Astrocyte of the cerebellum (primary cell): ENCODE data around the gene TRAPPC10.
A peak's percentile ranks its signal among the peaks of the same experiment; 100 is the strongest.
"Not testable (repeated sequence)": the region's sequence is repeated elsewhere in the genome, so short reads cannot be mapped to it uniquely, and the experiment has no call there.

Experiments
- DNase-seq: peaks from one replicate; pipeline ENCODE4 v3.0.0-alpha.2; 2011; ENCODE audit warnings: low read depth
- H3K4me3 ChIP-seq: 2 replicates; pipeline ENCODE4 v1.5.1; 2011; ENCODE audit warnings: mild to moderate bottlenecking, low read depth, low read length, moderate library complexity
- in situ Hi-C: cut with HindIII; loops from 2 replicates; pipeline ENCODE4 v1.10.0; 2017; ENCODE audit warnings: low sequenced_read_pairs
- TF ChIP-seq, protein P1 (sequence below): IDR thresholded peaks from 2 replicates; pipeline ENCODE4 v1.5.1; 2012; ENCODE audit warnings: low read length, low read depth, moderate library complexity, mild to moderate bottlenecking; ENCODE audit errors: missing control alignments

Gene TRAPPC10

DNA sequence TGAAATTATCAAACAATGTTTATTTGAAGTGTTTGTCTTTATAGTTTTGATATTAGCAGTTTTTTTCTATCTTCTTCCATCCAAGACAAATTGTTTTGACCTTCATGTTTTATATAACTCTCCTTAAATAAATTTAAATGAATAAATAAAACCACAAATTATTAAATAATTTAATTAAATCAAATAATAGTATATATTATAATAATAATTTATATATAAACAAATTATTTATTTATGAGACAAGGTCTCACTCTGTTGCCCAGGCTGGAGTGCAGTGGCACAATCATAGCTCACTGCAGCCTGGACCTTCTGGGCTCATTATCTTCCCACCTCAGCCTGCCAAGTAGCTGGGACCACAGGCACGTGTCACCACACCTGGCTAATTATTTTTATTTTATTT lies 82.7 kb downstream of the TRAPPC10 start:
- DNase-seq, result no peak
- TF ChIP-seq, protein P1, sequence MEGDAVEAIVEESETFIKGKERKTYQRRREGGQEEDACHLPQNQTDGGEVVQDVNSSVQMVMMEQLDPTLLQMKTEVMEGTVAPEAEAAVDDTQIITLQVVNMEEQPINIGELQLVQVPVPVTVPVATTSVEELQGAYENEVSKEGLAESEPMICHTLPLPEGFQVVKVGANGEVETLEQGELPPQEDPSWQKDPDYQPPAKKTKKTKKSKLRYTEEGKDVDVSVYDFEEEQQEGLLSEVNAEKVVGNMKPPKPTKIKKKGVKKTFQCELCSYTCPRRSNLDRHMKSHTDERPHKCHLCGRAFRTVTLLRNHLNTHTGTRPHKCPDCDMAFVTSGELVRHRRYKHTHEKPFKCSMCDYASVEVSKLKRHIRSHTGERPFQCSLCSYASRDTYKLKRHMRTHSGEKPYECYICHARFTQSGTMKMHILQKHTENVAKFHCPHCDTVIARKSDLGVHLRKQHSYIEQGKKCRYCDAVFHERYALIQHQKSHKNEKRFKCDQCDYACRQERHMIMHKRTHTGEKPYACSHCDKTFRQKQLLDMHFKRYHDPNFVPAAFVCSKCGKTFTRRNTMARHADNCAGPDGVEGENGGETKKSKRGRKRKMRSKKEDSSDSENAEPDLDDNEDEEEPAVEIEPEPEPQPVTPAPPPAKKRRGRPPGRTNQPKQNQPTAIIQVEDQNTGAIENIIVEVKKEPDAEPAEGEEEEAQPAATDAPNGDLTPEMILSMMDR, result no peak
- in situ Hi-C loops, result no loop called here
- H3K4me3 ChIP-seq, result no peak overlapping the region

DNA sequence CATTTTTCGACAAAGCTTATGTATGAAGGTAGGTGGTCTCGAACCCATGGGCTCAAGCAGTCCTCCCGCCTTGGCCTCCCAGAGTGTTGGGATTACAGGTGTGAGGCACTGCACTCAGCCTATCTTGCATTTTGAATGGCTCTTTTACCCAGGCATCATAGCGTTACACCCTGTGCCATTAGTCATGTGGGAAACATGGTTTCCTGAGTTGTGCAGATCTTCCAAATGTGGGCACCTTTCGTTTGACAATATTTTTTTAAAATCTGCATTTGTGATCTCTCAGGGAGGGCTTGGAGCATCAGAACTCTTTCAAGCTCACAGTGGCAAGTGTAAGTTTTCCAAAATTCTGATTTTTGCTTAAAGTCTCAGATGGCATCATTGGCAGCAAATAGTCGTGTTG lies 86.4 kb downstream of the TRAPPC10 start:
- in situ Hi-C loops, result not testable (repeated sequence)

DNA sequence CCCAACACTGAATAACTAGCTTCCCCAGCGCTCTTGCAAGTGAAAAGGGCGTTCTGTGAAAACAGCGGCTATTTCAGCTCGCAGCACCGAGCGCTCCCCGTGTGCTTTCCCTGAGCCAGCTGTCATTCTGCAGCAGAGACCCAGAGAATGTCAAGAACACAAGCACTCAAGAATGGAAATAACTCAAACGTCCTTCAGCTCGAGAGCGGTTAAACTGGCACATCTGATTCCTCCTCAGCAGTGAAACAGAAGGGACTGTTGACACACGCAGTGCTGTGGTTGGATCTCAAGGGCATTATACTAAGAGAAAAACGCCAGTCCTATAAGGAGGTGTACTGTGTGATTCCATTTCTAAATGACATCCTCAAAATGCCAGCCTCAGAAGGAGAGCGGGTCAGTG lies 86.9 kb downstream of the TRAPPC10 start:
- H3K4me3 ChIP-seq, in situ Hi-C loops, DNase-seq: not testable (repeated sequence)

More for the DNA sequence above, 86.4 kb downstream of the TRAPPC10 start:
- not testable (repeated sequence) for H3K4me3 ChIP-seq, DNase-seq

DNA sequence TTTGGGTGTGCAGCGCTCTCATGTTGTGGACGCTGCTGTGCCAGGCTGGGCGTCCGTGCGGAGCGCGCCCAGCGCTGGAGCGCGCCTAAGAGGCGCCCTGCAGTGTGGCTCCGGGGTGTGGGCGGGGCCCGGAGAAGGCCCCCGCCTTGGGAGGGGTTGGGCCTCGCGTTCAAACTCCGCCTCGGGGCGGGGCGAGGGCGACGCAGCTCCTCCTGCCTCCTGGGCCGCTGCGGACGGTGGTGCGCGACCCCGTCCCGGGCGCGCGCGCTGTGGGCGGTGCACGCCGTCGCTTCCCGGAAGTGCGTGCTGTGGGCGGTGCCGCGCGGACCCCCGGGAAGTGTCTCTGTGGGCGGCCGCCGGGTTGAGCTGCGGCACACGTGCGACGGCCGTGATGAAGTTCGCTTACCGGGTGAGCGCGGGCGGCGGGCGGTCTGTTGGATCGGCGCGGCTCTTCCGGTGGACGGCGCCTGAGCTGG lies 95.0 kb downstream of the TRAPPC10 start, which contains the start of gene PWP2:
Gene PWP2, plus strand, starts transcription at position 374 of the 476 bp plus-strand sequence. Its CDS starts 18 bp downstream, at position 392.
- in situ Hi-C loops, DNase-seq: not testable (repeated sequence)
- H3K4me3 ChIP-seq, result peak within 1 kb of the TSS; percentile 30

DNA sequence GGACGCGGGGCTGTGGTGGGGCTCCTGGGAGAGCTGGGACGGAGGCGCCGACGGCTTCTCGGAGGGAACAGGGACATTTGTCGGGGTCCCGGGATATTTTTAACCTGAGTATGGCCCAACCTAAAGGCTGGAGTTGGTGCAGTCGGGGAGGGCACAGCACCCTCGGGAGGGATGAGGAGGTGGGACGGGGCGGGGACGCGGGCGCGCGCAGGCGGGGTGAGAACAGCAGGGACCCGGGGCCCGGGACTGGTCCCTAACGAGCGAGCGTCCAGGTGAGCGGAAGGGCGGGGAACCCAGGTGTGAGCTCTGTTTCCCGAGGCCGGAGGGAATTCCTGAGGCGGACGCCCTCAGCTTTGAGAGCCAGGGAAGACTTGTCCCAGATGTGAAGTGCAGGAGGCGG lies 95.5 kb downstream of the TRAPPC10 start:
- H3K4me3 ChIP-seq, result peak overlapping the region; percentile 30
- DNase-seq, in situ Hi-C loops: not testable (repeated sequence)

DNA sequence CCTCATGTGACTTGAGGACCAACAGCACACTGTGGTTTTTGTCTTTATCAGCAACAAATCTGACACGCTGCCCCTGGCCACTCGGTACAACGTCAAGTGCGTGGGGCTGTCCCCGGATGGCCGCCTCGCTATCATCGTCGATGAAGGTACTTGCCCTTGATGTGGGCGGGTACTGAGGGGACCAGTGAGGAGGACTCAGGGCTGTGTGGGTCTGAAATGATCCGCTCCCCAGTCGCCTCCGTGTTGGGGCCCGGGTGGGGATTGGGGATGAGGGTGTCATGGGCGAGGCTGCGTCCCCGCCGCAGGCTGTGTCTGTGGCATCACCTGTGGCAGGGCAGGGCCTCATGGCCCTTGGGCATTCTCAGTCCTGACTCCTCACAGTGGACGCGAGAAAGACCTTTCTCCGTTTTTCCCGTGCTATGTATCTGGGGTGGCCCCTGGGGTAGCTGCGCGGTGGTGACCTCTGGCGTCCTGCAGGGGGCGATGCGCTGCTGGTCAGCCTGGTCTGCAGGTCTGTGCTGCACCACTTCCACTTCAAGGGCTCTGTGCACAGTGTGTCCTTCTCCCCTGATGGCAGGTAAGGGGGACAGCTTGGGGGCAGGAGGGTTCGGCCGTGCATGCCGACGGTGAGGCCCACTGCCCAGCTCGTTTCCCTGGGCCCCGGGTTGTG lies 101.7 kb downstream of the TRAPPC10 start:
- in situ Hi-C loops, H3K4me3 ChIP-seq, DNase-seq: not testable (repeated sequence)

DNA sequence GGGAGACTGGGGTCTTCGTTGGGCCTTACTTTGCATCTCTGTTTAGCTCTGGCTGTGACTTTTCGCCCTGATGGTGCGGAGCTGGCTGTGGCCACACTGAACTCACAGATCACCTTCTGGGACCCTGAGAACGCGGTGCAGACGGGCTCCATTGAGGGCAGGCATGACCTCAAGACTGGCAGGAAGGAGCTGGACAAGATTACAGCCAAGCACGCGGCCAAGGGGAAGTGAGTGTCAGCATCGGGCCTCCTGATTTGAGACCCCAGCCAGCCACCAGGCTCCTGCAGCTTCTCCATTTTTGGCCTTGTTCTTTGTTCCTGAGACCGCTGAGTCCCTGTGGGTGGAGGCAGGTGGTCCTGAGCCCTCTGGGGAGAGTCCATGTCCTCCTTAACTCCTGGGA lies 110.0 kb downstream of the TRAPPC10 start:
- H3K4me3 ChIP-seq, in situ Hi-C loops, DNase-seq: not testable (repeated sequence)

DNA sequence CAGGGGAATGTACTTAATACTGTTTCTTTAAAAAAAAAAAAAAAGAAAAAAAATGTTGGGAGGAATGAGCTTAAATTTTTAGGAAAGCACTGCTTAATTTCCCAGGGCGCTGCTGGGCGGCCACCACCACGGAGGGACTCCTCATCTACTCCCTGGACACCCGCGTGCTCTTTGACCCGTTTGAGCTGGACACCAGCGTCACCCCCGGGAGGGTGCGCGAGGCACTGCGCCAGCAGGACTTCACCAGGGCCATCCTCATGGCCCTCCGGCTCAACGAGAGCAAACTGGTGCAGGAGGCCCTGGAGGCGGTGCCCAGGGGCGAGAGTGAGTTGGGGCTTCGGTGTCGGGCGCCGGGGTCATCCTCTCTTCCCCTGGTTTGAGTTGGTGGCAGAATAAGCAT lies 115.7 kb downstream of the TRAPPC10 start:
- H3K4me3 ChIP-seq, DNase-seq, in situ Hi-C loops: not testable (repeated sequence)

DNA sequence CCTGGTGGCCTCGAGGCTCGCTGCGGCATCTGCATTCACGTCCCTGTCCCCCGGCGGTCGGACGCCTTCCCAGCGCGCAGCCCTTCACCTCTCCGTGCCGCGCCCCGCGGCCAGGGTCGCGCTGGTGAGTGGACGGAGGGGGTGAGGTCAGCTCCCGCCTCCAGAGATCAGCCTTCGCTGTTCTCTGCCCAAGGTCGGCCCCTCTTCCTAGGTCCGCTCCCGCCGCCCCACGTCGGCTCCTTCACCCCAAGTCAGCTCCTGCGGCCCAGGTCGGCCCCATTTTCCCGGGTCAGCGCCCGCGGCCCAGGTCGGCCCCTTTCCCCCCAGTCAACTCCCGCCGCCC lies 121.6 kb downstream of the TRAPPC10 start:
- H3K4me3 ChIP-seq, result peak overlapping the region; percentile 30
- in situ Hi-C loops, DNase-seq: not testable (repeated sequence)

DNA sequence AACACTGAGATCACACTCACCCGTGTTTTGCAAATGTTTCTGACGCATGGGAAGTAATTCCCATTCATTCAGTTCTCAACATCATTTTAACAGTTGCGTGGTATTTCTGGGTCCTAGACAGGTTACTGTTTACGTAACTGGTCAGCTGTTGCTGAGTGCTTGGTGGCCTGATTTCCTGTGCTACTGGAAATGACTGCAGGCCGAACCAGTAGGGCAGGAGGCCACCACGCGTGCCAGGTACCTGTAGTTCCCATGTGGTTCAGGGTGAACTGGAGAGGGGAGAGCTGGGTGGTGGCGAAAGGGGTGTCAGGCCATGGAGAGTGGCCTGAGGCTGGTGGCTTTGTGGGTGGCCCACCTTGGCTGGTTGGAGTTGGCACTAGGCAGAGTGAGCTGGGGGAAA lies 122.6 kb downstream of the TRAPPC10 start:
- DNase-seq, H3K4me3 ChIP-seq, in situ Hi-C loops: not testable (repeated sequence)

DNA sequence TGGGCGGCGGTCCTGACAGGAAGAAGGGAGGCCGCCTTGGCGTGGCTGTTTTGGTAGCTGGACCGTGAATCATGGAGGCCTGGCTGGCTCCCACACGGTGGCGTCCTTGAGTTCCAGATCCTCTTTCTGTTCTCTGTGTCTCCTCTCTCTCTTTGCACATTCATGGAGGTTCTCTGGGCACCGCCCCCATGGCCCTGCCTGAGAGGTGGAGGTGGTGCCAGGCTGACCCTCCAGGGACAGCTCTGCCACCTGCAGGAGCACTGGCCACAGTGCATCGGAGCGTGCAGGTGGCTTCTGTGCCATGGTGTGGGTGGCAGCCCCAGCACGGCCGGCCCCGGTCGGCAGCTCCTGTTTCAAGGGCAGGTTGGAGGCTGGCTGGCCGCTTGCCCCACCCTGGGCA lies 125.9 kb downstream of the TRAPPC10 start:
- DNase-seq, in situ Hi-C loops, H3K4me3 ChIP-seq: not testable (repeated sequence)

DNA sequence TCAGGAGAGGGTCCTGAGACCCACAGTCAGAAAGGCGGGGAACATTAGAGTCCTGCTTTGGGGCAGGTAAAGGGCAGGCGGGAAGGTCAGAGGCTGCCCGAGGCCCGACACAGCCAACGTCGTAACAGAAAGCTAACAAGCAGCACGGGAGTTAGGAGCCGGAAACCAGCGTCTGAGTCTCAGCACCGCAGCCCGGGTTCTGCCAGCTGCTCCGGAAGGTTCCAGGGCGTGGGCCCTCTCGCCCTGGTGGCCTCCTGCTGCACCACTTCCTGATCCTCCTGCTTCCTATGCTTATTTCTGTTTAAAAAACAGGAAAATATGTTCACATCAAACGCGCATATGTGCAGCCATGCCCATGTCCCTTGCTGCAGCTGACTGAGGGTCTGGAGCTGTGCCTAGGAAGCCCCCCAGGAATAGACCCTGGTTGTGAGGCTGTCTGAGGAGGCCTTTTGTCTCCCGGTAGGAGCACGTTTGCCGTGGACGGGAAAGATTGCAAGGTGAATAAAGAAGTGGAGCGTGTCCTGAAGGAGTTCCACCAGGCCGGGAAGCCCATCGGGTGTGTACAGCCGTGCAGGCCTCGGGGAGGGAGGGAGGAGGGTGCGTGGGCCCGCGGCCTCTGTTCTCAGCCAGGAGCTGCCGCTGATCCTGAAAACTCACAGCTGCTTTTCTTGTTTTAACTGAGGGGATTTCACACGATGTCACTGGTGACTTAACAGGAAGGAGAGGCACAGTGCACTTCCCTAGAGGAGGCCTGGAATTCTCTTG lies 127.9 kb downstream of the TRAPPC10 start:
- H3K4me3 ChIP-seq, DNase-seq, in situ Hi-C loops: not testable (repeated sequence)

DNA sequence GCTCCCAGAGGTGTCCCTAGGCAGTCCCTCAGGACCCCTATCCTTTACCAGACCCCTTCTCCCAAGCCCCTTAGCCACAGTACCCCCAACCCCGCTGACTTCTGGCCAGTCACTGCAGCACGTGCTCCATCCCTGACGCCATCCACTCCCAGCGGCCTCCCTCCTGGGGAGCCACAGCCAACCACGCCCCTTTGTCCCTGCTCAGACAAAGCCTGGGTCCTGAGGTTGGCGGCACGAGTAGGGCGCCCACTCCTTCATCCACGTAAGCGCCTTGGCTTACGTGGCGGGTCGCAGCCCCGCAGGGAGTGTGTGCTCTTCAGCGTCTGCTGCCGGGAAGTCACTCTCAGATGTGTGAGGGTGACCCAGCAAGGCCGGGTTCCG lies 128.4 kb downstream of the TRAPPC10 start:
- DNase-seq, H3K4me3 ChIP-seq, in situ Hi-C loops: not testable (repeated sequence)

DNA sequence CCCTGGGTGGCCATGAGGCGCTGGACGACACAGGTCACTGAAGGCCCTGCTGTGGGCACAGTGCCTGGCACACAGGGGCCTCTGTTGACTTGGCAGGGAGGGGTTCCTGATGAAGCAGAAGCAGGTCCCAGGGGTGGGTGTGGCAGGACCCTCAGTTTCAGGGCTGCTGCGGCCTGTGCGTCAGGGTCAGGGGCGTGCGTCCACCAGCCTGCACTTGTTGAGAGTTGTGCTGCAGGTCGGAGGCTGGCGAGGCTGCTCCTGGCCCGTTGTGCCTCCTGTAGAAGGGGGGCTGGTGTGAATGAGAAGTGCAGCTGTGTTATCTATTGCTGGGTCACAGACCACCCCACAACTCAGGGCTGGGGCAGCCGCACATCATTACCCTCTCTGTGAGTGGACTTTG lies 130.4 kb downstream of the TRAPPC10 start:
- H3K4me3 ChIP-seq, in situ Hi-C loops, DNase-seq: not testable (repeated sequence)

DNA sequence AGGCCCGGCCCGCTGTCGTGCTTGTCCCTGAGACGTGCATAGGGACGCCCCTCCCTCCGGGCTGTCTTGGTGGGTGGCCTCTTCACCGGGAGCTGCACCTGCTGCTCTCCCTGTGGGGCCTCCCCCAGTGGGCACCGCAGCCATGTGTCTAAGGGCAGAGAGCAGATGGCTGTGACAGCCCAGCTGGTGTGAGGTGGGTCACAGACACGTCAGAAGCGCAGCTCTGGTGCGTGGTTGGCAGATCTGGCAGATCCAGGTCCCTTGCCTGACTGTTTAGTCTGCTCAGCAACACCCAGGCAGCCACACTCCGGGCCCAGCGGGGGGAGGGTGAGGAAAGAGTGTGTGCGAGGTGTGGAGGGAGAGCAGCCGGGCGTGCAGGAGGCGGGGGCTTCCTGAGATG lies 131.3 kb downstream of the TRAPPC10 start:
- DNase-seq, H3K4me3 ChIP-seq, in situ Hi-C loops: not testable (repeated sequence)

DNA sequence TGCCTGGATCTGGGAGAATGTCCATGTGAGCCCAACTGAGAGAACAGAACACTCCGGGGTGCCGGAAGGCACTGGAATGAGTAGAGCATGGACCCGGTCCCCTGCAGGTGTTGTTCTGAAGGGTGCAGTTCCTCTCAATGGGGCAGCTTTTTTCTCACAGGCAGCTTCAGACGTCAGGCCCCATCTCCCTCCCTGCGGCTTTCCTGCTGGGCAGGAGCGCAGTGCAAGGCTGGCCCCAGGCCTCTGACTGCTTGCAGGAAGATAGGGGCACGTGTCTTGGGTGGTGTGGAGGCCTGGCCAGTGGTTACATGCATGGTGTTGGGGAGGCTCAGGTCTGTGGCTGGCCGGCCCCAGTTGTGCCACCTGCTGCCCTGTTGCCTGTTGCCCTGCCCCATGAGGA lies 131.9 kb downstream of the TRAPPC10 start:
- in situ Hi-C loops, H3K4me3 ChIP-seq, DNase-seq: not testable (repeated sequence)
